GM23338 (cell line): ENCODE measurements around the gene LRRC3. TPM values are rescaled to one million over a fixed set of nuclear protein-coding genes. Genes with fewer than 3 reads are reported as not detected.
"Not testable (repeated sequence)": the region's sequence is repeated elsewhere in the genome, so short reads cannot be mapped to it uniquely, and the experiment has no call there.

Experiments
- ATAC-seq: fragments of 200-7000 bp; cut with Tn5 transposase; 3 replicates; pipeline ENCODE4 v1.9.1; 2020
- DNase-seq: peaks from one replicate; pipeline ENCODE4 v3.0.0-alpha.2; 2015; ENCODE audit warnings: low spot score
- H2AFZ ChIP-seq: fragments of 200-600 bp; sonication (generic); 2 replicates; pipeline ENCODE4 v1.8.0; 2016; ENCODE audit warnings: antibody characterized with exemption, mild to moderate bottlenecking, moderate library complexity
- H3F3A ChIP-seq: fragments of 200-600 bp; sonication (generic); replicated peaks from 2 replicates; pipeline ENCODE4 v1.8.0; 2017; ENCODE audit warnings: antibody characterized with exemption, mixed run types, low read depth
- H3K27ac ChIP-seq: fragments of 200-600 bp; sonication (generic); 2 replicates; pipeline ENCODE4 v1.6.1; 2016; ENCODE audit warnings: low read depth
- H3K27me3 ChIP-seq: fragments of 200-600 bp; sonication (generic); 2 replicates; pipeline ENCODE4 v1.8.0; 2016; ENCODE audit warnings: mild to moderate bottlenecking, mixed run types, moderate library complexity; ENCODE audit not compliant: insufficient read depth
- H3K36me3 ChIP-seq: fragments of 200-600 bp; sonication (generic); 2 replicates; pipeline ENCODE4 v1.8.0; 2016; ENCODE audit warnings: mild to moderate bottlenecking; ENCODE audit not compliant: insufficient read depth
- H3K4me1 ChIP-seq: fragments of 200-600 bp; sonication (generic); 2 replicates; pipeline ENCODE4 v1.8.0; 2016; ENCODE audit warnings: mild to moderate bottlenecking, moderate library complexity; ENCODE audit not compliant: insufficient read depth
- H3K4me2 ChIP-seq: fragments of 200-600 bp; sonication (generic); 2 replicates; pipeline ENCODE4 v1.7.1; 2017; ENCODE audit warnings: mixed run types
- H3K4me3 ChIP-seq: fragments of 200-600 bp; sonication (generic); 2 replicates; pipeline ENCODE4 v1.6.1; 2016; ENCODE audit warnings: mixed run types
- H3K79me2 ChIP-seq: fragments of 200-600 bp; sonication (generic); replicated peaks from 2 replicates; pipeline ENCODE4 v1.8.0; 2017; ENCODE audit warnings: mild to moderate bottlenecking; ENCODE audit not compliant: insufficient read depth
- H3K9me2 ChIP-seq: fragments of 200-600 bp; sonication (generic); 2 replicates; pipeline ENCODE4 v1.8.0; 2017; ENCODE audit not compliant: insufficient read depth
- H4K20me1 ChIP-seq: fragments of 200-600 bp; sonication (generic); replicated peaks from 2 replicates; pipeline ENCODE4 v1.8.0; 2017; ENCODE audit warnings: mild to moderate bottlenecking; ENCODE audit not compliant: insufficient read depth
- H3K27ac Mint-ChIP-seq: 2 replicates; pipeline ENCODE4 v1.8.0; 2020; ENCODE audit warnings: inconsistent platforms, mild to moderate bottlenecking, moderate library complexity, mixed read lengths
- H3K27me3 Mint-ChIP-seq: 3 replicates; pipeline ENCODE4 v1.8.0; 2022; ENCODE audit warnings: low read depth, mild to moderate bottlenecking, moderate library complexity, mixed read lengths, inconsistent platforms; ENCODE audit not compliant: insufficient read depth, poor library complexity
- H3K36me3 Mint-ChIP-seq: 3 replicates; pipeline ENCODE4 v1.8.0; 2021; ENCODE audit warnings: low read depth, mild to moderate bottlenecking, inconsistent platforms, moderate library complexity, mixed read lengths
- H3K4me1 Mint-ChIP-seq: 3 replicates; pipeline ENCODE4 v1.8.0; 2020; ENCODE audit warnings: mild to moderate bottlenecking, inconsistent platforms, mixed read lengths
- H3K4me3 Mint-ChIP-seq: 3 replicates; pipeline ENCODE4 v1.8.0; 2021; ENCODE audit warnings: moderate library complexity, mild to moderate bottlenecking, inconsistent platforms, mixed read lengths
- H3K9me3 Mint-ChIP-seq: 3 replicates; pipeline ENCODE4 v1.8.0; 2020; ENCODE audit warnings: moderate library complexity, mild to moderate bottlenecking, inconsistent platforms, mixed read lengths
- CREB1 ChIP-seq: fragments of 250-450 bp; sonication (Bioruptor Pico); IDR thresholded peaks from 2 replicates; pipeline ENCODE4 v1.5.0; 2020; ENCODE audit warnings: low read depth, mild to moderate bottlenecking, moderate library complexity
- CTCF ChIP-seq, 2 experiments: fragments of 200-600 bp in 1 of 2; sonication (generic) in 1 of 2; conservative IDR thresholded peaks; 2 replicates each; pipeline versions ENCODE4 v1.5.1 to v1.6.1; 2016 to 2017; ENCODE audit warnings: antibody characterized with exemption in 2 of 2, low read depth in 2 of 2, mild to moderate bottlenecking in 2 of 2, moderate library complexity in 1 of 2
- EZH2 ChIP-seq: fragments of 200-600 bp; sonication (generic); IDR thresholded peaks from one replicate; pipeline ENCODE4 v1.8.0; 2017; ENCODE audit warnings: antibody characterized with exemption, mild to moderate bottlenecking, low read depth; ENCODE audit not compliant: unreplicated experiment
- EZH2phosphoT487 ChIP-seq: fragments of 200-600 bp; sonication (generic); IDR thresholded peaks from one replicate; pipeline ENCODE4 v1.8.1; 2018; ENCODE audit warnings: antibody characterized with exemption; ENCODE audit not compliant: unreplicated experiment
- NANOG ChIP-seq: IDR thresholded peaks from 2 replicates; pipeline ENCODE4 v1.6.1; 2016; ENCODE audit warnings: antibody characterized with exemption, borderline replicate concordance
- STAT1 ChIP-seq: IDR thresholded peaks from one replicate; pipeline ENCODE4 v1.6.1; 2016; ENCODE audit warnings: antibody characterized with exemption; ENCODE audit not compliant: unreplicated experiment
- ZNF331 ChIP-seq: fragments of 250-450 bp; sonication (Bioruptor Pico); IDR thresholded peaks from 2 replicates; pipeline ENCODE4 v1.5.0; 2020; ENCODE audit warnings: low read depth, mild to moderate bottlenecking, moderate library complexity
- polyA plus RNA-seq: library from polyadenylated mRNA; unstranded; fragments of >200 nt; fragmentation: Nextera tagmentation; extraction: Ambion mirVana; gene quantifications from 2 replicates; pipeline ENCODE4 v1.2.1, GENCODE V29; 2016
- total RNA-seq: library from RNA; depleted of rRNA; stranded (reverse); fragments of >200 nt; shearing (Covaris generic); gene quantifications from 2 replicates; pipeline ENCODE4 v1.2.3, GENCODE V29; 2014

The LRRC3 gene
- total and polyA plus RNA-seq, 2 experiments from 2014 or later = 0.95 to 6.8 TPM

- TF ChIP-seq STAT1 (no peak), CREB1 (CRISPR knock-in tag) (no peak), NANOG (no peak), ZNF331 (CRISPR knock-in tag) (no peak), CTCF (conservative IDR thresholded peaks at IDR 0.05; ENCODE audit: low read depth in 2 of 2) (no peak)
Measured at GRCh38 chr21:44416193-44416592, 39.1 kb upstream of the LRRC3 start (continued).

- H3K27me3 Mint-ChIP-seq, H3K36me3 ChIP-seq, H3K9me2 ChIP-seq, H3K4me3 ChIP-seq, H2AFZ ChIP-seq, H3K4me3 Mint-ChIP-seq, ATAC-seq, H3K4me2 ChIP-seq, H4K20me1 ChIP-seq, H3K27ac ChIP-seq, H3K4me1 Mint-ChIP-seq, H3K4me1 ChIP-seq, H3K27ac Mint-ChIP-seq, H3K79me2 ChIP-seq, DNase-seq, H3K27me3 ChIP-seq, H3F3A ChIP-seq: not testable (repeated sequence)
- Mint-ChIP-seq H3K36me3 (peaks cover 14% of the 10 kb centered on the region), H3K9me3 (peaks cover 38% of the 10 kb centered on the region)
Measured at GRCh38 chr21:44417621-44418107, 37.6 kb upstream of the LRRC3 start.

DNA sequence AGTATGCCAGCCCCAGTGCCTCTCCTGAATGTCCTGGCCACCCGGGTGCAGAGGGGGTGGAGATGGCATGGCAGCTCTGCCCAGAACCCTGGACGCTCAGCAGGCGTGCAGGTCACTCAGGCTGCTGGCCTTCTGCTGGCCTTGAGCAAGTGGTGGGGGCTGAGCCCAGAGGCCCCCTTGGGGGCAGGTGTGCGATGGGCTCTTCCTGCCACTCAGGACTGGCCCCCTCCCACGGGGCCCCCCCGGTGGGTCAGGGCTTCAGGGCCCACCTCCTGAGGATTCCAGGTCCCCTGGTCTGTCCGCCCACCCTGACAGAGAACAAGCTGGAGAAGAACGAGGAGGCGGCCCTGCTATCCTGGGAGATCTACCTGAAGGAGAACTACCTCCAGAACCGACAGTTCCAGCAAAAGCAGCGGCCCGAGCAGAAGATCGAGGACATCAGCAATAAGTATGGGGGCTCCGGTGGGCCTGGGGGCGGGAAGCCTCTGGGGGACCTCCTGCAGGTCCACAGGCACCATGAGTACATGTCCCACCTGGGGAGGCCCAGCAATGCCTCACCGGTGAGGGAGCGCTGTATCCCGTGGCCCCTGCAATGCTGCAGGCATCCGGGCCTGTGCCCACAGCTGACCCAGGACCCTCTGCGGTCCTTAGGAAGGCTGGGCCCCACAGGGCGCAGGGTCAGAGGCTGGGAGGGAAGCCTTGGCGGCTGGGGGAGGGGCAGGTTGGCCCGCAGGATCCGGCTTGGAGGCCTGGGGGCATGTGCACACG lies 37.0 kb upstream of the LRRC3 start:
- no peaks in the 10 kb centered on the region for H3K36me3 ChIP-seq
- no peaks in the 10 kb centered on the region for H3F3A ChIP-seq
- no peaks in the 10 kb centered on the region for H3K4me1 ChIP-seq
- ATAC-seq = no peak
- no peak for DNase-seq
- no peaks in the 10 kb centered on the region for H3K9me2 ChIP-seq
- peaks cover 4% of the 10 kb centered on the region for H3K27me3 Mint-ChIP-seq
- H3K4me3 Mint-ChIP-seq = no peak overlapping the region
- no peak overlapping the region for H2AFZ ChIP-seq
- no peaks in the 10 kb centered on the region for H3K79me2 ChIP-seq
- no peak overlapping the region for H3K4me2 ChIP-seq
- no peaks in the 10 kb centered on the region for H3K27me3 ChIP-seq
- peaks cover 38% of the 10 kb centered on the region for H3K9me3 Mint-ChIP-seq
- TF ChIP-seq EZH2phosphoT487 = no peak
- no peak for TF ChIP-seq EZH2
- H3K27ac ChIP-seq = no peak overlapping the region
- H3K36me3 Mint-ChIP-seq = peaks cover 14% of the 10 kb centered on the region
- no peaks in the 10 kb centered on the region for H4K20me1 ChIP-seq
- no peak overlapping the region for H3K27ac Mint-ChIP-seq
- H3K4me3 ChIP-seq = no peak overlapping the region
- H3K4me1 Mint-ChIP-seq = peaks cover 3% of the 10 kb centered on the region; the same call in 2 of the 3 replicates
